ENCODE measurements around the gene ADAMTS17.

DNA sequence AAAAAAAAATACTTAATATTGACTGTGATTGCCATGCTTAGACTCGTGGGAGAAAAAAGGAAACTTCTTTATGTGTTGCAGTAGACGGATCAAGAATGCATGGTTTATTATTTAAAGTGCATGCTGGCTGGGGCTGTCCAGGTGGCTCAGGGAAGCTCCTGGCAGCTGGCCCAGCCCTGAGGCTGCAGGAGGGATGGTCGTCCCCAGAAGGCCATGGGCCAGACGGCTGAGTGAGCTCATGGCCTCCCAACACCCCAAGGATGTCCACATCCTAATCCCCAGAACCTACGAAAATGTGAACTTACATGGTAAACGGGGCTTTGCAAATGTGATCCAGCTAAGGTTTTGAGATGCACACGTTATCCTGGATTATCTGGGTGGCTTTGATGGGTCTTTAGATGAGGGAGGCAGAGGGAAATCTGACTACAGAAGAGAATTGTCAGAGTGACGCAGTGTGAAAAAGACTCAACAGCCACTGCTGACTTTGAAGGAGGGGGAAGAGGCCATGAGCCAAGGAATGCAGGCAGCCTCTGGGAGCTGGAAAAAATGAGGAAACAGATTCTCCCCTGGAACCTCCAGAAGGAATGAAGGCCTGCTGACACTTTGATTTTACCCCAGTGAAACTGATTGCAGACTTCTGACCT, 29.8 kb downstream of the ADAMTS17 start:
- TF ChIP-seq, protein P1, sequence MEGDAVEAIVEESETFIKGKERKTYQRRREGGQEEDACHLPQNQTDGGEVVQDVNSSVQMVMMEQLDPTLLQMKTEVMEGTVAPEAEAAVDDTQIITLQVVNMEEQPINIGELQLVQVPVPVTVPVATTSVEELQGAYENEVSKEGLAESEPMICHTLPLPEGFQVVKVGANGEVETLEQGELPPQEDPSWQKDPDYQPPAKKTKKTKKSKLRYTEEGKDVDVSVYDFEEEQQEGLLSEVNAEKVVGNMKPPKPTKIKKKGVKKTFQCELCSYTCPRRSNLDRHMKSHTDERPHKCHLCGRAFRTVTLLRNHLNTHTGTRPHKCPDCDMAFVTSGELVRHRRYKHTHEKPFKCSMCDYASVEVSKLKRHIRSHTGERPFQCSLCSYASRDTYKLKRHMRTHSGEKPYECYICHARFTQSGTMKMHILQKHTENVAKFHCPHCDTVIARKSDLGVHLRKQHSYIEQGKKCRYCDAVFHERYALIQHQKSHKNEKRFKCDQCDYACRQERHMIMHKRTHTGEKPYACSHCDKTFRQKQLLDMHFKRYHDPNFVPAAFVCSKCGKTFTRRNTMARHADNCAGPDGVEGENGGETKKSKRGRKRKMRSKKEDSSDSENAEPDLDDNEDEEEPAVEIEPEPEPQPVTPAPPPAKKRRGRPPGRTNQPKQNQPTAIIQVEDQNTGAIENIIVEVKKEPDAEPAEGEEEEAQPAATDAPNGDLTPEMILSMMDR (conservative IDR thresholded peaks at IDR 0.05): no peak
- TF ChIP-seq EZH2 (IDR thresholded peaks at IDR 0.05; ENCODE audit: low read depth): no peak
